OCI-M2 (cell line): ENCODE data around the gene COL27A1.

ENCODE experiments used
- DNase-seq: peaks from one replicate; lab custom pipeline; 2025; ENCODE audit not compliant: unreplicated experiment; lab: John Stamatoyannopoulos, UW

Gene COL27A1

DNA sequence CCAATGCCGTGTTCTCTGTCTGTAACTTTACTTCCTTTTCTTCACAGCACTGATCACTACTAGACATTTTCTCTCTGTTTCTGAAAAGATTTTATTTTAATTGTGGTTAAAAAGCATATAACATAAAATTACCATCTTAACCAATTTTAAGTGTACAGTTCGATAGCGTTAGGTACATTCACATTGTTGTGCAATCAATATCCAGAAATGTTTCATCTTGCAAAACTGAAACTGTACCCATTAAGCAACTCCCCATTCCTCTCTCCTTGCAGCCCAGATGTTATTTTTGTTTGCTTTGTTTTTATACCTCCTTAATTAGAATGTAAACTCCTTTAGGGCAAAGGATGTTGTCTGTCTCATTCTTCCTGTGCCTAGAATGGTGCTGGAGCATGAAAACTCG is 47.5 kb downstream of the COL27A1 start:
- DNase-seq = no peak

DNA sequence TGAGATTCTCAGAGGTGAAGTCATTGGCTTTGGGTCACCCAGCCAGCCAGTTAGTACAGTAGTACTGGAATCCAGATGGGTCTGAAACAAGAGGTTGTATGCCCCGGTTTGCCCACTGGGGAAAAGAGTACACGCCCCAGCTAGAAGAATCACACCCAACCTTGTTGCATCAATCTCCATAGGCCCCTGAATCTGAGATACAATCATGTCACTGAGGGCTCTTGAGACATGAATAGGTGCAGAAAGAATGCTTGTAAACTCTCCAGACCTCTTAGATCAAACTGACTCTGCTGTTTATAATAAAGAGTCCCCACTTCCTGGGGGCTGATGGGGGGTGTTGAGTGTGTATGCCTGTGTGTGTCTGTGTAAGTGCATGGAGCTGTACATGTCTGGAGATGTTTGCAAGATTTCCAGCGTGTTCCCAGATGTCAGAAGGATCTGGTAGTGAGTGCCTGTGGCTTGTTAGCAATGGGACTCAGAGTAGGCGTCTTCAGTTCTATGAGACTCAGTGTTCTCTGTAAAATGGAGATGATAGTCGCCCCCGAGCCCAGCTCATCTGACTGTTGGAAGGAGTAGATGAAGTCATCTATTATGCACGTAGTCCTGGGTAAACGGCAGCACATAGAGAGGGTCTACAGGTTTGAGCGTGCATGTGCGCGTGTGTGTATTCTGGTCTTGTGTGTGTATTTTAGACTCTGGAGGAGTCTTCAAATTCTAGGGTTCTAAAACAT is 48.2 kb downstream of the COL27A1 start:
- DNase-seq = no peak

DNA sequence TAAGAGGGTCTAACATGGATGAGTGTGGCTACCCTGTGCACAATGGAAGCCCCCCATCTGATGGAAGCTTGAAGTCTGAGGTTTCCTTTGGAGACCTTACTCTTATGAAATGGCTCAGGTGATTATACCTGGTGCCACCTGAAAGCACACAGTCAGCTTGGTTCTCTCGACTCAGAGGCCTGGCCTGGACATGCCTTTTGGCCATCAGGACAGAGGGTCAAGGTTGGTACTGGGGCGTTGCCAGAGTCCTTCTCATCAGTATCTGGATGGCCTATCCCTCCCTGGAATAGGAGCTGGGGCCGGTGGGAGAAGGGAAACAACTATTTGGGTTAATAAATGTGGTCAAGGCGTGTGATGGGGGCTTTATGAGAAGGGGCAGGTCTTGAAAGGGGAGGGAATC is 48.9 kb downstream of the COL27A1 start:
- no peak for DNase-seq

DNA sequence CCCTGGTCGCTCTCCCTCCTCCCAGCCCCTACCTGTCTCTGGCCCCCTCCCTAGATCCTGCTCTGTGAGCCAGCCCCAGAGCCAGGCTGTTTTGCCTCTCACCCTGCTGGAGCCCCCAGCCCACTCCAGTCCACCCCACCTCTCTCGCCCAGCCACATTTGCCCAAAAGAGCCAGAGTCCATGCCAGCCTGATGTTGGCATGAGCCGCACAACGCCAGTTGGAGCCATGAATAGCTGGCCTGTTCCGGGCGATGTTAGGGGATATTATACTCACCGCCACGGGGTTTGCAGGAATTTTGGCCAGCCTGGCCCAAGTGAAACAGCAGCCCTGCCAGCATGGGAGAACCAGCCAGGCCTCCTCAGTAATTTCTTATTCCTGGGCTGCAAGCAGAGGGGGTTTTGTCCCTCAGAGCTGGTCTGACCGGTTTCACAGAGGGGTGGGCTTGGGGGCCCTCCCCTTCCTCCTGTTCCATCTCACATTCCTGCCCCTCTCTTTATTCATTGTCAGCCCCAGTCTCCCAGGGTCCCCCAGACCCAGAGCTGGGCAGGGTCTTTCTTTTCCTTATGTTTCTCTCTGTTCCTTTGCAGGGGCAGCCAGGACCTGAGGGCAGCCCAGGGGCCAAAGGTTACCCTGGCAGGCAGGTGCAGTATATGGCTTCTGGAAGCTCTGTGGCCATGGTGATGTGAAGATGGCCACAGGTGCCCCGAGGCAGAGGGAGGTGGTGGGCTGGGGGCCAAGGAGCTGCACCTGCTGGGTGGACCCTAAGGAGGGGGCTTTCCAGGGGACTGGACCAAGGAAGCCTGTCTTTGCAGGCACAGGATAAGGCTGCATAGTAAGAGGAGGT is 50.1 kb downstream of the COL27A1 start:
- DNase-seq = no peak

DNA sequence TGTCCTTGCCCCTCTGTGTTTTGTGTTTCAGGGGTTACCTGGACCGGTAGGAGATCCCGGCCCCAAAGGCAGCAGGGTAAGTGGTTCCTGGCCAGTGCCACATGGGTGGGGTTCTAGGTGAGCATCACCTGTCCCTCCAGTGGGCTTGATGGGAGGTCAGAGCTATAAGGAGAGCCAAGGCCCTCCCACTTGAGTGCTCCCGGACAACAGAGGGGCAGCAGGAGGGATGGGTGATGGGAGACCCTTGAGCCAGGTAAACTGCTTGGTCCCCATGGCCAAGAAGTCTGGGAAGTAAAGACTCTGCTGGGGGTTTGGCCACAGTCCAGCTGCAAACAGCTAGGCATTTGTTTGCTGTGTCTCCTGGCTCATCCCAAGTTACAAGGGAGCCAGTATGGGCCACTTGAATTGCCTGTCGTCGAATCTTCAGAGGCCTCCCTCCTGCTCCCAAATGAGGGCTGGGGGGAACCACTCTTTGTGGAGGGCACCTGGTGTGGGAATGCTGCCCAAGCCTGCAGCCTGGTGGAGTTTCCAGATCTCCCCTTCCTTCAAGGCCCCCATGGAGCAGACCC is 51.0 kb downstream of the COL27A1 start:
- no peak for DNase-seq

DNA sequence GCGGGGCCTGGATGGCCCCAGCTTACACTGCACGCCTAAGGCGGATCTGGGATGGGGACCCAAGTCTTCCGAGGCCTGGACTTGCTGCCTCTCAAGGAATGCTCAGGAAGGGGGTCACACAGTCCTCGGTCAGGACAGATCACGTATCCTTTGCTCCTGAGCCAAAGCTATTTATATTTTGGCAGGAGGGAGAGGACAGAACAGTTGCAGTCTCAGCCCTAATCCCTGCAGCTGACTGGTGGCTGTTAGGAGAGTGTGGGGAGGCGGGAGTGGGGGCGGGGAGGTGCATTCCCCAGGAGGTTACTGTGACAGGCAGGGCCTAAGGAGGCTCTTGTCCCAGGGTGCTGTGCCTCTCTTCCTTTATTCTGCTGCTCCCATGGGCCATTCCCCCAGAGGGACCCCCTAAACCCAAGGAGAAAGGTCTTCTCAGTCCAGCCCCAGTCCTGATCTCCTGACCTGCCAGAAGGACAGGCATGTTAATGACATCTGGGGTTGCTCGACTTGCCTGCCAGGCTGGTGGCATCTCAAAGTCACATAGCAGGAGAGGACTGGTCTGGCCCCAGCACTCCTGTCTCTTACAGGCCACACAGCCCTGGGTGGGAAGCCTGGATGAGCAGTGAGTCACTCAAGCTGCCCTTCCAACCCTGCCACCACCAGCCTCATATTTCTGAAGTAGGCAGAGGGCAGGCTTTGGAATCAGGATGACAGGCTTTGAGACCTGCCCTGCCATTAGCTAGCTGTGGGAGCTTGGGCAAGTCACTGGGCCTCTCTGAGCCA is 51.9 kb downstream of the COL27A1 start:
- no peak for DNase-seq

DNA sequence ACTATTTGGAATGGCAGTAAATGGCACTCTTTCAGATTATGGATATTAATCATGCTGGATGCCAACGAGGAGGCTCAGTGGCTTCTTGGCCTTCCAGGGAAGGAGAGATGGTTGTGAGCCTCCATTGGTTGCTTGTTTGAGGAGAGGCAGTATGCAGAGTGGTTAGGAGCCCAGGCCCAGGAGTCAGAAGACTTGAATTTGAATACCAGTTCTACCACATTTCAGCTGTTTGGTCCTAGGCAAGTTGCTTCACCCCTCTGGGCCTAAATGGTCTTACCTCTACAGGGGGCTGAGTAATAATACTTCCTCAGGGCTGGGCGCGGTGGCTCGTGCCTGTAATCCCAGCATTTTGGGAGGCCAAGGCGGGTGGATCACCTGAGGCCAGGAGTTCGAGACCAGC is 52.5 kb downstream of the COL27A1 start:
- DNase-seq = no peak

DNA sequence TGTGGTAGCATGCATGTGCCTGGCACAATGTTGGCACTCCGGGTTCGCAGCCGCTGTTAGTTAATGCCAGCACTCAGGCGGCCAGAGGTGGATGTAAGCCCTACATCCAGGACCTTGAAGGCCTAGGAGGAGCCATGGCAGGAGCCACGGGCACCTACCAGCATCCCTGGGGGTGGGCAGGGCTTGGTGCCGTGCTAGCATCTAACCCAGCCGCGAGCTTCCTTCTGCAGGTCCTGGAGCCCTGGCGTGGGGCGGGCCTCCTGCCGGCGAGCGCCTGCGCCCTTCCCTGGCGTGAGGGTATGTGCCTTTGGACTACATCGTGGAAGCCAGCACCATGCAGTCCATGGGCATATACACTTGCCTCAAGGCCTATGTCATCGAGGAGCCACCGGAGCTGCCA is 53.8 kb downstream of the COL27A1 start:
- DNase-seq = no peak

DNA sequence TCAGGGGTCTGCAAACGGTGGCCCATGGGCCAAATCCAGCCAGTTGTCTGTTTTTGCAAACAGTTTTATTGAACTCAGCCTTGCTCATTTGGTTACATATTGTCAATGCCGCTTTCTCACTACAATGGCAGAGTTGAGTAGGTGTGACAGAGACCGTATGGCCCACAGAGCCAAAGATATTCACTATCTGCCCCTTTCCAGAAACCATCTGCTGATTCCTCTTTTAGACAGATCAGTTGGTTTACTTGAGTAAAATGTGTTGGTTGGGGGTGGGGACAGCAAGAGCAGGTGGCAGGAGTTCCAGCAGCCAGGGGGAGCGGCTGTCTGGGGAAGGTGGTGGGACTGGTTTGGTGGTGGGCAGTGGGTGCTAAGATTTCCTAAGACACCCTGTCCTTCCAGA is 54.8 kb downstream of the COL27A1 start:
- DNase-seq = no peak

DNA sequence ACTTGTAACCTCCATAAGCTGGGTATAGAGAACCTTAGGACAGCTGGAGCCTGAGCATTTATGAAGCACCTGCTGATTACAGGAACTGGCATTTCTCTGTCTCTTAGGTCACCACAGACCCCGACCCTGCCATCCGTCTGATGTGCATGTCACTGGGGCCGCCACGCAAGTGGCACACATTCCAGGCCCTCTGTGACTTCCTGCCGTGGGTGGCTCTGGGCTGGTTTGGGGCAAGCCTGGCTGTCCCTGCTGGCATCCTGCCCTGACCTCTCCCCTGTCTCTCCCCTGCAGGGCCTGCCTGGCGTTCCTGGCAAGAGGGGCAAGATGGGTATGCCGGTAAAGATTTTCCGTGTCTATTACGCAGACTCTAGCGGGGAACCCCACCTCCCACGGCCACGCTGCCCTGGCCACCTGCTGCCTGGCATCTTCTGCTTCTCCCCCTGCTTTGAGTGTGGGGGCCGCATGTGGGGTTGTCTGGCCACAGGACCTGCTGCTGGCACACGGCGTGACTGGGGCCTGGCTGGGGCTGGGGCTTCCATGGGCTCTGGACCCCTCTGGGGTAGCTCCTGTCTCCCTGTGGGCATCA is 55.4 kb downstream of the COL27A1 start:
- DNase-seq = no peak

DNA sequence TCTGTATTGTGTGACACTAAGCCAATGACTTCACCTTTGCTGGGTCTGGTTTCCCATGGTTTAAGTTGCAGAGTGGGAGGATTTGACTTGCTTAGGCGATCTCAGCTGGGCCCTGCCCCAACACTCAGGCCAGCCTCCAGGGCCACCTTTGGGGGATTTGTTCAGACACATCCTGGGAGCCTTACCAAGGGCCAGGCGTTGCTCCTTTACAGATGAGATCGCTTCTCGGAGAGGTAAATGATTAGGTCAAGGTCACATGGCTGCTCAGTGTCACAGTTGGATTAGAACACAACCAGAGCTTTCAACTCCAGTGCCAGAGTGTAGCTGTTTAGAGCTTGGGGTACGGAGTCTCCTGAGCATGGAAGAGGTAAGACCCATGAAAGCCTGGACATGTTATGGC is 57.5 kb downstream of the COL27A1 start:
- no peak for DNase-seq

DNA sequence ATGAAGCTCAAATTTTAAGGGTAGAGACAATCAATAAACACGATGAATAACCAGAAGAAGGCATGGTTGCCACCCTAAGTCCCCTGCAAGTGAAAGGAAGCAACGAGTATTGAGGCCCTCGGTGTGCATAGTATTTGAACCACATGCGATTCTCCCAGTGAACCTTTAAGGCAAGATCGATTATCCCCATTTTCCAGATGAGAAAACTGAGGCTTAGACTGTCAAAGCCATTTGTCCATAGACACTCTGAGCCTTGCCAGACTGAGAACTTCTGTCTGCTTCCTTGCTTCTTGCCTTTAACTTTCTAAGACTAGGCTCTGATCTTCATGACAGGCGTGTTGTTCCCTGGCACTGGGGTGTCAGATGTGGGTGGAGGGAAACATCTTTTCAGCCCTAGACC is 58.2 kb downstream of the COL27A1 start:
- DNase-seq = no peak

DNA sequence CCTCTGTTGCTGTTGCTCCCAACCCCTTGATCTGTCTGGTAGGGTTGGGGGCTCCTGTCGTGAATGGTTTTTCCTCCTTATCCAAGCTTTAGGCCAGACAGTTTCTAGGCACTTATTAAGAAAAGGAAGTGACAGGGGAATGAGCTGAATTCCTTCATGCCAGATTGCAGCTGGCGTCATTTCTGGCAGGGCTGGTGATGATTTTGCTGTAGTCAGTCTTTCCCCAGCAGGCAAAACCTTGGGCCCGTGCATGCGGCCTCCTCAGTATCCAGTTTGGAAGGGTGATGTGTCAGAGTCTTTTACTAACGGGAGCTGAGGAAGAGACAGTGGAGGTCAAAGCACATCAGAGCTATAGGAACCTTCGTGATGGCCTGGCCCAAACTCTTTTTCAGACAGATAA is 58.8 kb downstream of the COL27A1 start:
- DNase-seq = no peak

DNA sequence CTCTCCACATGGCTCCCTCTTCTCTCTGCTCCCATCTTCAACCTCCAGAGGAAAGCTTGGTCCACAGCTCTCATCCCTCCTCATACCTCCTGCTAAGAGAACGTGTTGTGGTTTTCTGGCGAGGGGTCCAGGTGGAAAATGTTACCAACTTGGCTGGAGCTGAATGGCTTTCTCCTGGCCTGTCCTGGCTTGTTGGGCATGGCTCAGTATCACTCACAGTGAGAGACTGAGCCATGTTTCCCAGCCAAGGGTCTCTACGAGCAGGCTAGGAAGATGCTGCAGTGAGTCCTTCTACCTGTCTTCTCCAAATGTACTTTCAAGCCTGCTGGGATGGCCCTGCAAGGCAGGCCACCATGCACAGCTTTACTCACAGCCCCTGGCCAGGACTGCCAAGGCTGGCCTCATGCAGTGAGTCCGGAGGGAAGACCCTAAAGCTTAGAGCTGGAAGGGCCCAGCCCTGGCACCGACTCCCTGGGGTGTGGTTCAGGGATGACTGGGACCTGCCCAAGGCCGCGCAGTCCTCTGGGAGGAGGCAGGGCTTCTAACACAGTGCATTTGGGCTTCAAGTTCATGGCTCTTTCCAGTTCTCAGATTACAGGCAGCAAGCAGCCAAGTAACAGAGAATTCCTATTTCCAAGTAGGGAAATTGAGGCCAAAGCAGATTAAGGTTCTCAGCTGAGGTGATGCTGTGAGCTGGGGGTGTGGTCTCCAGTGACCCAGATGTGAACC is 59.5 kb downstream of the COL27A1 start:
- no peak for DNase-seq

DNA sequence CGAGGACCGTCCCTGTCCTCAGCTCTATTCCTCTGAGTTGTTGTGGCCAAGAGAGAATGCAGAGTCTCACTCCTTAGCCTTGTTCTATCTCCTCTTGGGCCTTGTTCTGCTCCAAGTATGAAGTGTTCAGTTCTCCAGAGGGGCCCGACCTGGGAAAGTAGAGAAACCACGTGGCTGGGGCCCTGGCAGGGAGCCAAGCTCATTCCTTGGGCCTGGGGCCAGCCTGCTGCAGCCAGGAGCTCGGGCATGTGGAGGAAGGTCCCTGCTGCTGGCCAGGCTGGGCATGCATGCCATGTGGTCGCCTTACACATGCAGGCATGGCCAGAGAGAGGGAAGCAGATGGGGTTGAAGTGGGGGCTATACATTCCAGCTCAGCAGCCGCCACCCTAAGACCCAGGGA is 60.7 kb downstream of the COL27A1 start:
- DNase-seq = no peak

DNA sequence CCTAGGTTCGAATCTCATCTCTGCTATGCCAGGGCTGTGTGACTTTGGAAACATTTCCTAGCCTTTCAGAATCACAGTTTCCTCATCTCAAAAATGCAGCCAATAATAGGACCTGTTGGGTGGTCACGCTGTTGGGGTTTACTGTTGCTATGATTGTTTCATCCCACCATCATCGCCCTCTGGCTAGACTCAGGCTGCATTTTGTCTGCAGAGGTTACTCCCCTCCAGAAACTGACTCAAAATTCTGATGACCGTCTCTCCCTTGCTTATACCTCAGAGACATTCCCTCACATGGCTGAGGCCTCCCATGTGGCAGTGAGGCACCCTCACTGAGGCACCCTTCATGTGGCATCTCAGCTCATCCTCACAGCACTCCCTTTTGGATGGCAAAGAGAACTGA is 61.6 kb downstream of the COL27A1 start:
- no peak for DNase-seq

DNA sequence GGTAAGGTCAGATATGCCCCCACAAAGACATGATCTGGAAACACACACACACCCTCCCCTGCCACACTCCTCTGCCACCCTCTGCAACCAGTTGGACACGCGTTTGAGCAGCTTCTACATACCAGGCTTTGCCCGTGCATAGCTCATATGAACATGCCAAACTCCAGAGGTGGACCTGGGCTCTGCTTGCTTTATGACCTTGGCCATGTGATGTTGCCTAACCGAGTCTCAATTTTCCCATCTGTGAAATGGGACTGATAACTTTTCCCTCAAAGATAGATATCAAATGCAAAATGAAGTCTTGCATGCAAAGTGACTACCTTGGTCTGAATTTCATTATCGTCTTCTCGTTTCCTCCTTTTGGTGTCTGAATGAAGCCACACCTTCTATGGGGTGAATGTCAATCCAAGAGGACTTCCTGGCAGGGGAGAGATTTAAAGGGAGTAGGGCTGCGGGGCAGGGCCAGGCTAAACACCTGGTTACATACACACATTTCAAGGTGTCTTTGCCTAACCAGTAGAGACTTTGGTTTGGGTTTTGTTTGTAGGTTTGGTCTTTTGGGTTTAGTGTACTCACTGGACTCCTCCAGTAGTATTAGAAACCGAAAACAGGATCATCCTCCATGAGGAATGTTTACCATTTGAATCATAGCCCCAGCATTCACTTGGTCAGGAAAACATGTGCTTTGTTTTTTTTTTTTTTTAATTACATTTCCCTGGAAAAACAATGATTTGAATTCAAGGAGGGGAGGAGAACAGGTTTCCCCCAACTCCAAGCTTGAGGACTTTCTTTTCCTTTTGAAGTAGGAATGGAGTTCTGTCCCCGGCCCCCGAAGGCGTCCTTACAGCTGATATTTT is 63.2 kb downstream of the COL27A1 start:
- DNase-seq = no peak

DNA sequence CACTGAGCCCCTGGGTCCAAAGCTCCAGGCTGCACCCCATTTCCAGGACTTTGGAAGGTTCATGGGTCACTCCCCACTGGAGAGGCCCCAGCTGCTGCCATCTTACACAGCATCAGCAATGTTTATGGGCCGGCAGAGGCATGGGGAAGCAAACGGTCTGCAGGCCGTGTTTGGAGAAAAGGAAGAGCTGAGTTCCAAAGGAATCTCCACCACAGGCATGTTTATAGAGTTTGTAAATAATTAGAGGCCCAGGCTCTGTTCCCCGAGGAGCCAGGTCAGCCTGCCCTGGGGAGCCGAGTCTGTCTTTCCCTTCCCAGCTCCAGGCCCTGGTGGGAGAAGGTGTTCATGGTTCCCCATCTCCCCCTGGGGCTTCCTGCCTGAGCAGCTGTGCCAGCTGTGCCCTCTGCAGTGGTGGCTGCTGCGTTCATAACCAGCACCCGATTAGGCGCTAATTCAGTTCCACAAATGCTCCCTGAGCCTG is 64.8 kb downstream of the COL27A1 start:
- no peak for DNase-seq

DNA sequence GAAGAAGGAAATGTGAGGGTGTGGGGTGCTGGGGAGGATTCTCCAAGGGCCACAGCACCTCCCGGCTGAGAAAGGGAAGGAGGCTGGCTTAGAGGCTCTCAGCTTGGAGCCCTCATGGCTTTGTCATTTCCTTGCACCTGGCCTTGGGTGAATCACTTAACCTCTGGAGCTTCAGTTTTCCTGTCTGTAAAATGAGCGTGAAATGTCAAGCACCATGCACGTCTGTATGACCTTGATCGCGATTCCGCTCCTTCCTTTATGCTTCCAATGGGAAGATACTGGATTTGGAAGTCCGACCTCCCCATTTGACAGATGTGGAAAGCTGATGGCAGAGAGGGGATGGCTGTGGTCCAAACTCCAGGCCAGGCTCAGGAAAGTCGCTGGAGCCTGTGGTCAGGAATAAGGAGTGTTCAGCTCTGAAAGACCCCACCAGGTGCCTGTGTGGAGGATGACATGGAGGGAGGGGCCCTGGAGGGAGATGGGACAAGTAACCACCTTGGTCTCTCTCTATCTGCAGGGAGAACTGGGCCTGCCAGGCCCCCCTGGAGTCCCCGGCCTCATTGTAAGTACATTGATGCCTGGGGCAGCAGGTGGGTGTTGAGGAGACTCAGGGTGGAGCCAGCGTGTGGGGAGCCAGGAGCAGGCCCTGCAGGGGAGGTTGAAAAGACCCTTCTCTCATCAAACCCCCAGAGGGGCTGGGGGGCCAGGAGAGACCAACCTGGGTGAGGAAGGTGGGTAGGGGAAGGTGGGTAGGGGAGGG is 66.5 kb downstream of the COL27A1 start:
- no peak for DNase-seq
